Lower lobe of right lung (tissue), 2 donors: ENCODE measurements around the gene LHPP. TPM values are rescaled to one million over a fixed set of nuclear protein-coding genes. Genes with fewer than 3 reads are reported as not detected.

Experiments
- ATAC-seq, 2 donors: fragments of 200-7000 bp; cut with Tn5 transposase; one replicate each; pipeline ENCODE4 v1.9.1; 2020 to 2022; ENCODE audit warnings: mild to moderate bottlenecking in 2 of 2, moderate library complexity in 2 of 2
- DNase-seq: peaks from one replicate; pipeline ENCODE4 v3.0.0-alpha.2; 2020
- H3K27ac ChIP-seq: fragments of 200-600 bp; one replicate; pipeline ENCODE4 v1.8.0; 2022
- H3K27me3 ChIP-seq: fragments of 200-600 bp; one replicate; pipeline ENCODE4 v1.8.0; 2022; ENCODE audit warnings: low read depth
- H3K36me3 ChIP-seq: fragments of 200-600 bp; one replicate; pipeline ENCODE4 v1.8.0; 2022; ENCODE audit warnings: mild to moderate bottlenecking
- H3K4me1 ChIP-seq: fragments of 200-600 bp; one replicate; pipeline ENCODE4 v1.8.0; 2022
- H3K4me3 ChIP-seq: fragments of 200-600 bp; one replicate; pipeline ENCODE4 v1.8.0; 2022; ENCODE audit warnings: mild to moderate bottlenecking
- H3K9me3 ChIP-seq: fragments of 200-600 bp; one replicate; pipeline ENCODE4 v1.8.0; 2022
- CTCF ChIP-seq: fragments of 200-600 bp; IDR thresholded peaks from one replicate; pipeline ENCODE4 v1.8.0; 2022; ENCODE audit warnings: antibody characterized with exemption, mild to moderate bottlenecking
- intact Hi-C: fragments of 100-400 bp; cut with DNase I; formaldehyde crosslinking; loops from one replicate; pipeline ENCODE4 v1.11.0; 2022
- total RNA-seq: library from RNA; stranded (reverse); fragmentation: NEBNext Ultra II Directional; extraction: Animal tissue kit (Norgen Biotek cat#: 25700); gene quantifications from one replicate; pipeline ENCODE4 v1.2.1, GENCODE V29; 2021
- donor health status: DM: no; HTN: yes; CAD: no; lungs with severe emphysema.

Gene LHPP
- total RNA-seq, 1 donor from 2014 or later: 17.8 TPM

- TF ChIP-seq CTCF: no peak
Measured at GRCh38 chr10:124629842-124630241, 168.2 kb downstream of the LHPP start.

GRCh38 chr10:124630551-124630950, 168.9 kb downstream of the LHPP start:
- no peak for TF ChIP-seq CTCF
- ATAC-seq: no peak
- Histone ChIP-seq H3K27ac (peak overlapping the region; percentile 80), H3K27me3 (no peaks in the 10 kb centered on the region), H3K4me1 (peaks cover 77% of the 10 kb centered on the region), H3K9me3 (no peaks in the 10 kb centered on the region), H3K4me3 (no peak overlapping the region), H3K36me3 (no peaks in the 10 kb centered on the region)
- intact Hi-C loops: loop anchor here (10.0 kb wide), 1 partner anchor 114 kb away; the partner anchor contains the start of gene FAM53B
- no peak for DNase-seq

More at GRCh38 chr10:124629842-124630241, 168.2 kb downstream of the LHPP start:
- Histone ChIP-seq H3K4me1 (peaks cover 78% of the 10 kb centered on the region), H3K4me3 (no peak overlapping the region), H3K27ac (peak overlapping the region; percentile 36), H3K9me3 (no peaks in the 10 kb centered on the region), H3K36me3 (no peaks in the 10 kb centered on the region), H3K27me3 (no peaks in the 10 kb centered on the region)
- intact Hi-C loops: loop anchor here (10.0 kb wide), 1 partner anchor 115 kb away; the partner anchor contains the start of gene FAM53B
- ATAC-seq (no peak), DNase-seq (no peak)

GRCh38 chr10:124632064-124632531, 170.5 kb downstream of the LHPP start:
- Histone ChIP-seq H3K9me3 (no peaks in the 10 kb centered on the region), H3K4me3 (peak overlapping the region; percentile 11), H3K4me1 (peaks cover 71% of the 10 kb centered on the region), H3K36me3 (no peaks in the 10 kb centered on the region), H3K27me3 (no peaks in the 10 kb centered on the region), H3K27ac (peak overlapping the region; percentile 80)
- peak; percentile 91 to 94 for ATAC-seq
- TF ChIP-seq CTCF: peak; percentile 67
- peak; percentile 89 for DNase-seq
- intact Hi-C loops: loop anchor here (10.0 kb wide), 1 partner anchor 113 kb away; the partner anchor contains the start of gene FAM53B

GRCh38 chr10:124632566-124632965, 170.9 kb downstream of the LHPP start:
- no peaks in the 10 kb centered on the region for H3K27me3 ChIP-seq
- peak overlapping the region; percentile 80 for H3K27ac ChIP-seq
- DNase-seq: no peak
- H3K4me1 ChIP-seq: peaks cover 71% of the 10 kb centered on the region
- TF ChIP-seq CTCF: no peak
- intact Hi-C loops: loop anchor here (10.0 kb wide), 1 partner anchor 112 kb away; the partner anchor contains the start of gene FAM53B
- peak overlapping the region; percentile 11 for H3K4me3 ChIP-seq
- H3K36me3 ChIP-seq: no peaks in the 10 kb centered on the region
- ATAC-seq: peak; percentile 45 to 53
- H3K9me3 ChIP-seq: no peaks in the 10 kb centered on the region

- Histone ChIP-seq H3K9me3 (no peaks in the 10 kb centered on the region), H3K27me3 (no peaks in the 10 kb centered on the region), H3K4me3 (no peak overlapping the region), H3K27ac (no peak overlapping the region), H3K4me1 (peaks cover 68% of the 10 kb centered on the region), H3K36me3 (no peaks in the 10 kb centered on the region)
- TF ChIP-seq CTCF: no peak
- ATAC-seq (no peak), DNase-seq (no peak)
- intact Hi-C loops: loop anchor here (10.0 kb wide), 1 partner anchor 108 kb away; the partner anchor contains the start of gene FAM53B
Measured at GRCh38 chr10:124636271-124636995, 174.8 kb downstream of the LHPP start.
